Muscle layer of colon (tissue), 2 donors: ENCODE data around the gene TPSD1.
"Not testable (repeated sequence)": the region's sequence is repeated elsewhere in the genome, so short reads cannot be mapped to it uniquely, and the experiment has no call there.

Experiments used
- H3K27ac ChIP-seq: one replicate; pipeline ENCODE4 v1.7.0; 2013; ENCODE audit warnings: low read depth, mild to moderate bottlenecking, low read length, moderate library complexity
- H3K27me3 ChIP-seq, 2 donors: one replicate each; pipeline ENCODE4 v1.7.0; 2013; ENCODE audit warnings: low read length in 2 of 2, mild to moderate bottlenecking in 2 of 2; ENCODE audit not compliant: insufficient read depth in 2 of 2, control insufficient read depth in 1 of 2
- H3K36me3 ChIP-seq: one replicate; pipeline ENCODE4 v1.7.0; 2013; ENCODE audit warnings: mild to moderate bottlenecking, low read length; ENCODE audit not compliant: insufficient read depth
- H3K4me1 ChIP-seq: one replicate; pipeline ENCODE4 v1.7.0; 2013; ENCODE audit warnings: mild to moderate bottlenecking, low read length; ENCODE audit not compliant: insufficient read depth
- H3K4me3 ChIP-seq, 2 donors: one replicate each; pipeline ENCODE4 v1.7.0; 2013; ENCODE audit warnings: low read length in 2 of 2, low read depth in 1 of 2, mild to moderate bottlenecking in 1 of 2, moderate library complexity in 1 of 2
- H3K9ac ChIP-seq: one replicate; pipeline ENCODE4 v1.7.0; 2013; ENCODE audit warnings: low read length
- H3K9me3 ChIP-seq: one replicate; pipeline ENCODE4 v1.7.0; 2013; ENCODE audit warnings: mild to moderate bottlenecking, low read length
- donor health status: abdominal sarcoma.
- donor health status: Adenocarcinoma of cecum.

Gene TPSD1

DNA sequence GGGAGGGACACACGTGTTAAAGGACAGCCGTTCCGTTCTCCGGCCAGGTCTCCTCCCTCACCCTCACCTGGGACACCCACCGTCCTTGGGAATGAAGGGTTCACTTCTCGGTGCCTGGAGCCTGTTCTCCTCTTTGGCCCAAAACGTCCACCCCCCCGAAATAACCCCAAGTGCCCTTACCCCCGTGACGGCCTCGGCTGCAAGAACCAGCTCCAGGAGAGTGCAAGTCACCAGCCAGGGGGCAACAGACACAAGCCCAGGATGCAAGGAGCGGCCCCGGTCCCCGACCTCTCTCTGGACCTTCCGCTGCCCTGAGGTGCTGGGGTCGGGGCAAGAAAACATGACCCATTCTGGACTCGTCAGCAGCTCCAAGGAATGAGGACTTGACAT is 33.6 kb downstream of the TPSD1 start:
- H3K27ac ChIP-seq, result no peak overlapping the region
- H3K4me3 ChIP-seq, result no peak overlapping the region
- no peaks in the 10 kb centered on the region for H3K36me3 ChIP-seq
- H3K27me3 ChIP-seq, result peaks cover 6 to 48% of the 10 kb centered on the region in 2 donors
- no peaks in the 10 kb centered on the region for H3K9me3 ChIP-seq
- H3K4me1 ChIP-seq, result no peaks in the 10 kb centered on the region
- no peak overlapping the region for H3K9ac ChIP-seq

DNA sequence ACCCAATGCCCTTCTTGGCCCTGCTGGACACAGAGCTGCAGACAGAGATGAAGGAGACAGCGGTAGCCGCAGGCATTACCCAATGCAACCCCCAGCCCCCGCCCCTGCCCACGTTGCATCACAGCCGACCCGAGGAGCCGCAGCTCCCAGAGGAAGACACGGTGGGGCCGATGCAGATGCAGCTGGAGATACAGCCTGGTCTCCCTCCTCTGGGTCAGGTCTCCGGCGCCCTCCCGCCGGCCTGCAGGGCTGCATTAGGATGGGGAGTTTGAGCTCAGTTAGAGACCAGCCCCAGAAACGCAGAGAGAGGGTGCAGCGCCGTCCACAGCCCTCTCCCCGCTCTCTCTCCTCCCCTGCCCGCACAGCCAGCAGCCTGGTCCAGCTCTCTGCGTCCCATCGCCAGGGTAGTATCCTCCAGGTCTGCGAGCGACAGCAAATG is 34.2 kb downstream of the TPSD1 start:
- H3K27me3 ChIP-seq, result peaks cover 6 to 48% of the 10 kb centered on the region in 2 donors

DNA sequence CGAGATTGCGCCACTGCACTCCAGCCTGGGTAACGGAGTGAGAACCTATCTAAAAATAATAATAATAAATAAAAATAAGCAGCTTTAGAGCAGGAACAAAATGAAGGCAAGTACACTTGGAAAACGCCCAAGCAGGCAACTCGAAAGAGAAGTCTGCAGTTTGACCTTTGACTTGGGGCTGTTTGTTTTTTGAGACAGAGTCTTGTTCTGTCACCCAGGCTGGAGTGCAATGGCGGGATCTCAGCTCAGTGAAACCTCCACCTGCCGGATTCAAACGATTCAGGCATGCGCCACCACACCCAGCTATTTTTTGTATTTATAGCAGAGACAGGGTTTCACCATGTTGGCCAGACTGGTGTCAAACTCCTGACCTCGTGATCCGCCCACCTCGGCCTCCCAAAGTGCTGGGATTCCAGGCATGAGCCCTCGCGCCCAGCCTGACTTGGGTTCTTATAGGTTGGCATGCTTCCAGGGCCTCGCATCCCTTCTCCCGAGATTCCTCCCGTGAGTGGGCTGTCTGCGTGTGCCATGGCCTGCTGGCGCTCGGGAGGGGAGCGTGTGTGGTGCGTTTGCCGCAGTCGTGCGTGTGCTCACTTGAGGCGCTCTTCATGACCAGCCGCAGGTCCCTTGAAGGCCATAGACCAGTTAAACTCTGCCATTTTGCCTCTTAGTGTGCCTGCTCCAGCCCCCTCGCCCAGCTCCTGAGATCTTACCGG is 35.1 kb downstream of the TPSD1 start:
- Histone ChIP-seq H3K9me3 (no peaks in the 10 kb centered on the region), H3K36me3 (no peaks in the 10 kb centered on the region), H3K27me3 (peaks cover 6 to 40% of the 10 kb centered on the region in 2 donors), H3K4me3 (no peak overlapping the region), H3K4me1 (no peaks in the 10 kb centered on the region), H3K9ac (no peak overlapping the region), H3K27ac (no peak overlapping the region)

More for the DNA sequence above, 34.2 kb downstream of the TPSD1 start:
- H3K27ac ChIP-seq, result no peak overlapping the region
- H3K36me3 ChIP-seq, result no peaks in the 10 kb centered on the region
- no peak overlapping the region for H3K4me3 ChIP-seq
- no peaks in the 10 kb centered on the region for H3K4me1 ChIP-seq
- H3K9ac ChIP-seq, result no peak overlapping the region
- no peaks in the 10 kb centered on the region for H3K9me3 ChIP-seq

DNA sequence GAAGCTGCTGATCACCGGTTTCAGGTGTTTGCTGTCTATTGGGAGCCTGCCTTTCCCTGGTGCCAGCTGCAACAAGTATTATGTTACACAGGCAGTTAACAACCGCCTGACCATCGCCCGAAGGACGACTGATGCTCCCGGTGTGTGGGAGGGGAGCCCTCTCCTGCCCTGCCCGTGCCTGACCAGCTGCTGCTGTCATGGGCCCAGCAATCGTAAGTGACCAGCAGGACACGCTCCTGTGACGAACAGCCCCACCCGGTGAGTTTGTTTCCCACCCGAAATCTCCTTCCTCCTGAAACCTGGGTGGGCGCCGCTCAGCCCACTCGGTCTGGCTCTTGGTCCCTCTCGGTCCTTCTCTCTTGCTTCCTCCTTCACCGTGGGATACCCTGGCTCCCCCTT is 35.7 kb downstream of the TPSD1 start:
- Histone ChIP-seq H3K9ac (no peak overlapping the region), H3K4me3 (no peak overlapping the region), H3K4me1 (no peaks in the 10 kb centered on the region), H3K9me3 (no peaks in the 10 kb centered on the region), H3K27me3 (peaks cover 6 to 36% of the 10 kb centered on the region in 2 donors), H3K36me3 (no peaks in the 10 kb centered on the region), H3K27ac (no peak overlapping the region)

DNA sequence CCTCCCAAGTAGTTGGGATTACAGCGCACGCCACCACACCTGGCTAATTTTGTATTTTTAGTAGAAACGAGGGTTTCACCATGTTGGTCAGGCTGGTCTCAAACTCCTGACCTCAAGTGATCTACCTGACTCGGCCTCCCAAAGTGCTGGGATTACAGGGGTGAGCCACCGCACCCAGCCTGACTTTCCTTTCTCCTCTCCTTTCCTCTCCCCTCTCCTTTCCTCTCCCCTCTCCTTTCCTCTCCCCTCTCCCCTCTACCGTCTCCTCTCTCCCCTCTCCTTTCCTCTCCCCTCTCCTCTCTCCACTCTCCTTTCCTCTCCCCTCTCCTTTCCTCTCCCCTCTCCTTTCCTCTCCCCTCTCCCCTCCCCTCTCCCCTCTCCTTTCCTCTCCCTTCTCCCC is 36.3 kb downstream of the TPSD1 start:
- H3K4me3 ChIP-seq, H3K27ac ChIP-seq: not testable (repeated sequence)
- H3K27me3 ChIP-seq, result peaks cover 6 to 35% of the 10 kb centered on the region in 2 donors

DNA sequence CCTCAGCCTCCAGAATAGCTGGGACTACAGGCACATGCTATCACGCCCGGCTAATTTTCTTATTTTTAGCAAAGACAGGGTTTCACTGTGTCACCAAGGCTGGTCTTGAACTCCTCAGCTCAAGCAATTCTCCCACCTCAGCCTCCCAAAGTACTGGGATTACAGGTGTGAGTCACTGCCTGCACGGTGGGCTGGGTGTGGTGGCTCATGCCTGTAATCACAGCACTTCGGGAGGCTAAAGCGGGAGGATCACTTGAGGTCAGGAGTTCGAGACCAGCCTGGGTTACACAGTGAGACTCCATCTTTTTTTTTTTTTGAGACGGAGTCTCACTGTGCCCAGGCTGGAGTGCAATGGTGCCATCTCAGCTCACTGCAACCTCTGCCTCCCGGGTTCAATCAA is 36.9 kb downstream of the TPSD1 start:
- not testable (repeated sequence) for H3K36me3 ChIP-seq, H3K9ac ChIP-seq, H3K27ac ChIP-seq, H3K9me3 ChIP-seq, H3K4me3 ChIP-seq, H3K4me1 ChIP-seq
- H3K27me3 ChIP-seq, result peaks cover 6 to 29% of the 10 kb centered on the region in 2 donors

More for the DNA sequence above, 36.3 kb downstream of the TPSD1 start:
- H3K9ac ChIP-seq, H3K4me1 ChIP-seq, H3K36me3 ChIP-seq, H3K9me3 ChIP-seq: not testable (repeated sequence)

DNA sequence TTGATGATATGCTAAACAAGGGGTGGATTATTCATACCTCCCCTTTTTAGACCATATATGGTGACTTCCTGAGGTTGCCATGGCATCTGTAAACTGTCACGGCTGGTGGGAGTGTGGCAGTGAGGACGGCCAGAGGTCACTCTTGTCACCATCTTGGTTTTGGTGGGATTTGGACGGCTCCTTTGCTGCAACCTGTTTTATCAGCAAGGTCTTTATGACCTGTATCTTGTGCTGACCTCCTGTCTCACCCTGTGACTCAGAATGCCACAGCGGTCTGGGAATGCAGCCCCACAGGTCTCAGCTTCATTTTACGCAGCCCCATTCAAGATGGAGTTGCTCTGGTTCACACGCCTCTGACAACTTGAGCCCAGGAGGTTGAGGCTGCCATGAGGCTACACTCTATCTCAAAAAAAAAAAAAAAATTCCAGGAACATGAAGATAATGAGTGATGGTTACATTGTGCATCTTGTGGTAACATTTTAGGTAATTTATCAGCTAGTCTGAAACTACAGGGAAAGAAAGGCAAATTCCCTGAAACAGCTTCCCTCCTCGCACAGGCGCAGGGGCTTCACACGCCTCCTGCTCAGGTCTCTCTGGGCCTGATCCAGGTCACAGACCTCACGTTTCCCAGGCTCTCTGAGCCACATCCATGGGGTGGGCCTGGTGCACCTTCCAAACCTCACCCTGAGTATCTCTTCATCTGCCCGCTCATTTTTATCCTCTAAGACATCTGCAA is 38.2 kb downstream of the TPSD1 start:
- Histone ChIP-seq H3K4me1 (no peaks in the 10 kb centered on the region), H3K9me3 (no peaks in the 10 kb centered on the region), H3K27me3 (peaks cover 6 to 24% of the 10 kb centered on the region in 2 donors)

DNA sequence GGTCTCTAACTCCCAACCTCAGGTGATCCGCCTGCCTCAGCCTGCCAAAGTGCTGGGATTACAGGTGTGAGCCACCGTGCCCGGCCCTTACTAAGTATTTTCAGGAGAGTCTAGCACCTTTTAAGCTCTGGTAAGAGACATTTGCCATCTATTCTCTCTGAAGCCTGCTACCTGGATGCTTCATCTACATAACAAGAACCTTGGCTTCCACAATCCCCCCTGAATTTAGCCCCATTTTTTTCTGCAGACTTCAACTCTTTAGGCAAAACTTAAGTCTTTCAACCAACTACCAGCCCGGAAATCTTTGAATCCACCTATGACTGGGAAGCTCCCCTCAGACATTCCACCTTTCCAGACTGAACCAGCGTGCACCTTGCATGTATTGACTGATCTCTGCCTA is 39.6 kb downstream of the TPSD1 start:
- Histone ChIP-seq H3K27ac (no peak overlapping the region), H3K4me3 (no peak overlapping the region), H3K9ac (no peak overlapping the region), H3K27me3 (peaks cover 13 to 27% of the 10 kb centered on the region in 2 donors), H3K36me3 (no peaks in the 10 kb centered on the region), H3K4me1 (no peaks in the 10 kb centered on the region), H3K9me3 (no peaks in the 10 kb centered on the region)

More for the DNA sequence above, 38.2 kb downstream of the TPSD1 start:
- no peak overlapping the region for H3K27ac ChIP-seq
- H3K4me3 ChIP-seq, result no peak overlapping the region
- H3K36me3 ChIP-seq, result no peaks in the 10 kb centered on the region
- no peak overlapping the region for H3K9ac ChIP-seq

DNA sequence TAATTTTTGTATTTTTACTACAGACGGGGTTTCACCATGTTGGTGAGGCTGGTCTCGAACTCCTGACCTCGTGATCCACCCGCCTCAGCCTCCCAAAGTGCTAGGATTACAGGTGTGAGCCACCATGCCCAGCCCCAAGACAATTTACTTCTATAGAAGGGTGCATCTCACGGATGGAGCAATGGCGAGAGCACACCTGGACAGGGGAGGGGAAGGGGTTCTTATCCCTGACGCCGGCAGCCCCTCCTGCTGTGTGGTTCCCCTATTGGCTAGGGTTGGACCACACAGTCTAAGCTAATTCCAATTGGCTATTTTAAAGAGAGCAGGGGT is 40.8 kb downstream of the TPSD1 start:
- not testable (repeated sequence) for H3K4me3 ChIP-seq, H3K9ac ChIP-seq, H3K4me1 ChIP-seq, H3K9me3 ChIP-seq, H3K27ac ChIP-seq, H3K36me3 ChIP-seq
- H3K27me3 ChIP-seq, result peaks cover 23 to 37% of the 10 kb centered on the region in 2 donors

DNA sequence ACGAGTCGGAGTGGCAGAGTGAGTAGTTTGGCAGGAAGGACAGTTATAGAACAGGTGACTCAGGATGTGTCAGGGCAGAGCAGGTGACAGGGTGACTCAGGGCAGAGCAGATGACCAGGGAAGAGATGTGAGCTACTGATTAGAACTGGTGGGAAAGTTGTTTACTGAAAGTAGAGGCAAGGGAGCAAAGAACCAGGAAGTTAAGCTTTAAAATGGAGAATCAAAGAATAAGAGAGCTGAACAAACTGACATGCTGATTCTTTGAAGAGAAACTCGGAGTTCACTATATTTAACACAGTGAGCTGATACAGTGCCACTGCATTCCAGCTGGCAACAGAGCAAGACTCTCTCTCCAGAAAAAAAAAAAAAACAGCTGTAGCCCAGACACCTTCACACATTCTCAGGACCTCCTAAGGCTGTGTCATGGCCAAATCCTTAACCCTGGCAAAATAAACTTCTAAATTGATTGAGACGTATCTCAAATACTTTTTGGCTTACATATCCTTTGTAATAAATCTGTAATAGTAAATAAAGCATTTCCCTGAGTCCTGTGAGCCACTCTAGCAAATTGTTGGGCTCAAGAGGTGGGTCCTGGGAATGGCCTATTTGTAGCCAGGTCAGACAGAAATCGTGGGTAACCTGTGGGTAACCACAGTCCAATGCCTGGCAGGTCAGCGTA is 41.3 kb downstream of the TPSD1 start:
- no peaks in the 10 kb centered on the region for H3K9me3 ChIP-seq
- peaks cover 25 to 36% of the 10 kb centered on the region in 2 donors for H3K27me3 ChIP-seq
- no peak overlapping the region for H3K27ac ChIP-seq
- H3K36me3 ChIP-seq, result no peaks in the 10 kb centered on the region
- no peak overlapping the region for H3K4me3 ChIP-seq
- H3K4me1 ChIP-seq, result no peaks in the 10 kb centered on the region
- no peak overlapping the region for H3K9ac ChIP-seq

DNA sequence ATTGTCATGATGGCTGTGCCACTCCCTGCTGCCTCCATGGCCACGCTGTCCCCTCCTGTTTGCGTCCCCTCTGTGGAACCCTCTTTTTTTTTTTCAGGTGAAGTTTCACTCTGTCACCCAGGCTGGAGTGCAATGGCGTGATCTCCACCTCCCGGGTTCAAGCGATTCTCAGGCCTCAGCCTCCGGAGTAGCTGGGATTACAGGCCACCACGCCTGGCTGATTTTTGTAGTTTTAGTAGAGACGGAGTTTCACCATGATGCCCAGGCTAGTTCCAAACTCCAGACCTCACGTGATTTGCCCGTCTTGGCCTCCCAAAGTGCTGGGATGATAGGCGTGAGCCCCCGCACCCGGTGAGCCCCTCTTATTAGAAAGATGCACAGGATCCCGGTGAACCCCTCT is 42.5 kb downstream of the TPSD1 start:
- Histone ChIP-seq H3K4me3 (no peak overlapping the region), H3K27me3 (peaks cover 25 to 36% of the 10 kb centered on the region in 2 donors), H3K9ac (no peak overlapping the region), H3K9me3 (no peaks in the 10 kb centered on the region), H3K36me3 (no peaks in the 10 kb centered on the region), H3K27ac (no peak overlapping the region), H3K4me1 (no peaks in the 10 kb centered on the region)
